OCI-LY7 (cell line): Measurements from ENCODE around the gene ATP1B2. TPM values are rescaled to one million over a fixed set of nuclear protein-coding genes. Genes with fewer than 3 reads are reported as not detected.
A peak's percentile ranks its signal among the peaks of the same experiment; 100 is the strongest.

Experiments used
- BruUV-seq: library from RNA; stranded (reverse); fragments of 400-500 nt; replicated peaks from 2 replicates; lab custom pipeline; 2021; lab: Mats Ljungman, UMichigan
- CTCF ChIA-PET: fragments of 300-600 bp; sonication (Branson Sonifier 250); formaldehyde crosslinking; loops from one replicate; lab custom pipeline; 2022; ENCODE audit warnings: antibody characterized with exemption; ENCODE audit not compliant: unreplicated experiment; lab: Charles Lee
- POLR2A ChIA-PET: fragments of 300-600 bp; sonication (Branson Sonifier 250); formaldehyde crosslinking; loops from one replicate; lab custom pipeline; 2022; ENCODE audit warnings: antibody characterized with exemption; lab: Charles Lee
- DNase-seq: peaks from one replicate; pipeline ENCODE4 v3.0.0-alpha.2; 2015; ENCODE audit warnings: low spot score
- H2AFZ ChIP-seq: fragments of 200-600 bp; sonication (generic), shearing (Covaris generic); 2 replicates; pipeline ENCODE4 v1.6.1; 2014; ENCODE audit warnings: mild to moderate bottlenecking, antibody characterized with exemption, low read length, moderate library complexity
- H3K27ac ChIP-seq: fragments of 200-600 bp; sonication (generic); 2 replicates; pipeline ENCODE4 v1.5.1; 2014; ENCODE audit warnings: mixed run types, low read depth, mild to moderate bottlenecking, moderate library complexity, low read length, inconsistent platforms; ENCODE audit not compliant: poor library complexity, severe bottlenecking
- H3K36me3 ChIP-seq: fragments of 200-600 bp; sonication (generic); 2 replicates; pipeline ENCODE4 v1.6.1; 2014; ENCODE audit warnings: mild to moderate bottlenecking, antibody characterized with exemption, low read length, moderate library complexity, mixed read lengths; ENCODE audit not compliant: insufficient read depth
- H3K4me1 ChIP-seq: fragments of 200-600 bp; sonication (generic); 2 replicates; pipeline ENCODE4 v1.5.1; 2014; ENCODE audit warnings: mild to moderate bottlenecking, low read length; ENCODE audit not compliant: insufficient read depth, poor library complexity, severe bottlenecking
- H3K4me2 ChIP-seq: fragments of 200-600 bp; sonication (generic); 2 replicates; pipeline ENCODE4 v1.6.1; 2014; ENCODE audit warnings: mild to moderate bottlenecking, low read length
- H3K4me3 ChIP-seq: fragments of 200-600 bp; sonication (generic); 2 replicates; pipeline ENCODE4 v1.5.1; 2014; ENCODE audit warnings: mild to moderate bottlenecking, low read depth, low read length; ENCODE audit not compliant: poor library complexity, severe bottlenecking
- H3K79me2 ChIP-seq: fragments of 200-600 bp; sonication (generic); 2 replicates; pipeline ENCODE4 v1.6.1; 2016; ENCODE audit warnings: low read depth, mild to moderate bottlenecking, low read length, moderate library complexity, mixed read lengths; ENCODE audit not compliant: insufficient read depth
- H3K9me2 ChIP-seq: fragments of 200-600 bp; sonication (generic); 2 replicates; pipeline ENCODE4 v1.6.1; 2016; ENCODE audit warnings: mild to moderate bottlenecking, low read length, mixed read lengths; ENCODE audit not compliant: insufficient read depth
- H3K9me3 ChIP-seq: fragments of 200-600 bp; sonication (generic); 2 replicates; pipeline ENCODE4 v1.6.1; 2014; ENCODE audit warnings: mild to moderate bottlenecking, mixed run types, low read length, mixed read lengths
- H4K20me1 ChIP-seq: fragments of 200-600 bp; sonication (generic); 2 replicates; pipeline ENCODE4 v1.6.1; 2014; ENCODE audit warnings: mild to moderate bottlenecking, antibody characterized with exemption, low read length, moderate library complexity, mixed read lengths; ENCODE audit not compliant: insufficient read depth
- EZH2phosphoT487 ChIP-seq: fragments of 200-600 bp; sonication (generic); IDR thresholded peaks from 2 replicates; pipeline ENCODE4 v1.6.1; 2018; ENCODE audit warnings: low read depth, borderline replicate concordance, mild to moderate bottlenecking, mixed run types, antibody characterized with exemption, low read length, moderate library complexity, mixed read lengths
- intact Hi-C: fragments of 100-400 bp; cut with micrococcal nuclease; formaldehyde crosslinking; loops from one replicate; pipeline ENCODE4 v1.10.0; 2022; ENCODE audit not compliant: unreplicated experiment
- total RNA-seq, 2 experiments: library from RNA; depleted of rRNA in 1 of 2; stranded (reverse); fragments of >200 nt in 1 of 2; shearing (Covaris generic) in 1 of 2; gene quantifications; 2 replicates each; pipeline ENCODE4 v1.2.3, GENCODE V29; 2014 to 2022
- TF ChIP-seq, protein P1 (sequence below): fragments of 200-600 bp; sonication (generic); conservative IDR thresholded peaks from 2 replicates; pipeline ENCODE4 v1.5.1; 2014; ENCODE audit warnings: mild to moderate bottlenecking, antibody characterized with exemption, low read length, moderate library complexity, mixed read lengths

ATP1B2 gene
- total RNA-seq, 2 experiments from 2014 or later: not detected

DNA sequence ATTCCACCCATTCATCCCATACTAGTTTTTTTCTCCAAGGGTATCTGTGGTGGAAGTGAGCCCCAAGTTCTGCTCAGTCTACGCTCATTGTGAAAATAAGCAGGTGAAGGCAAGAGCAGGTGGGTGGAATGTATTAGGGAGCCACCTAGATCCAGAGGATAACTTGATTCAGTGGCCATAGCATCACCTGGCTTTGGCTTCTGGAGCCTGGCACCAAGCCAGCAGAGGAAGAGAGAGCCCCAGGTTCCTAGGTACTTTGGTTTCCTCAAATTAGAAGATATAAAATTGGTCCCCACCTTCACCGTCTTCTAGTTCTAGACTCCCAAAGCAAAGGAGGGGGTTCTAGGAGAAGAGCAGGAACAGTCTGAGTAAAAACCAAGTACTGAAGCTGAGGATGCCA is 40.1 kb upstream of the ATP1B2 start:
- TF ChIP-seq, protein P1, sequence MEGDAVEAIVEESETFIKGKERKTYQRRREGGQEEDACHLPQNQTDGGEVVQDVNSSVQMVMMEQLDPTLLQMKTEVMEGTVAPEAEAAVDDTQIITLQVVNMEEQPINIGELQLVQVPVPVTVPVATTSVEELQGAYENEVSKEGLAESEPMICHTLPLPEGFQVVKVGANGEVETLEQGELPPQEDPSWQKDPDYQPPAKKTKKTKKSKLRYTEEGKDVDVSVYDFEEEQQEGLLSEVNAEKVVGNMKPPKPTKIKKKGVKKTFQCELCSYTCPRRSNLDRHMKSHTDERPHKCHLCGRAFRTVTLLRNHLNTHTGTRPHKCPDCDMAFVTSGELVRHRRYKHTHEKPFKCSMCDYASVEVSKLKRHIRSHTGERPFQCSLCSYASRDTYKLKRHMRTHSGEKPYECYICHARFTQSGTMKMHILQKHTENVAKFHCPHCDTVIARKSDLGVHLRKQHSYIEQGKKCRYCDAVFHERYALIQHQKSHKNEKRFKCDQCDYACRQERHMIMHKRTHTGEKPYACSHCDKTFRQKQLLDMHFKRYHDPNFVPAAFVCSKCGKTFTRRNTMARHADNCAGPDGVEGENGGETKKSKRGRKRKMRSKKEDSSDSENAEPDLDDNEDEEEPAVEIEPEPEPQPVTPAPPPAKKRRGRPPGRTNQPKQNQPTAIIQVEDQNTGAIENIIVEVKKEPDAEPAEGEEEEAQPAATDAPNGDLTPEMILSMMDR: no peak
- TF ChIP-seq EZH2phosphoT487: no peak
- CTCF ChIA-PET: no interaction called here
- Histone ChIP-seq H3K36me3 (peaks cover 44% of the 10 kb centered on the region), H2AFZ (no peak overlapping the region), H3K27ac (no peak overlapping the region), H3K4me1 (peaks cover 20% of the 10 kb centered on the region), H3K79me2 (peaks cover 26% of the 10 kb centered on the region), H3K9me2 (no peaks in the 10 kb centered on the region), H3K9me3 (no peaks in the 10 kb centered on the region), H3K4me3 (no peak overlapping the region), H3K4me2 (no peak overlapping the region), H4K20me1 (peaks cover 17% of the 10 kb centered on the region; the same call in 1 of the 2 replicates)
- no TSS peak for BruUV-seq
- intact Hi-C loops: no loop called here
- POLR2A ChIA-PET: interaction anchor here (0.9 to 1.0 kb wide), 2 partner anchors 8 to 174 kb away, joined by 3 read pairs; no protein-coding TSS in a partner anchor
- no peak for DNase-seq

GRCh38 chr17:7611635-7612293 is 39.0 kb upstream of the ATP1B2 start:
- Histone ChIP-seq H3K27ac (no peak overlapping the region), H3K9me3 (no peaks in the 10 kb centered on the region), H3K79me2 (peaks cover 26% of the 10 kb centered on the region), H2AFZ (no peak overlapping the region), H3K4me1 (peaks cover 20% of the 10 kb centered on the region), H3K36me3 (peaks cover 32% of the 10 kb centered on the region), H3K4me3 (no peak overlapping the region), H3K4me2 (peak overlapping the region; percentile 42), H3K9me2 (no peaks in the 10 kb centered on the region), H4K20me1 (peaks cover 17% of the 10 kb centered on the region; the same call in 1 of the 2 replicates)
- TF ChIP-seq, protein P1: no peak
- TF ChIP-seq EZH2phosphoT487: no peak
- no peak for DNase-seq
- POLR2A ChIA-PET: interaction anchor here (1.2 kb wide), 1 partner anchor 28 kb away, joined by 3 read pairs; the partner anchor contains the start of gene MPDU1
- intact Hi-C loops: no loop called here
- BruUV-seq: no TSS peak
- CTCF ChIA-PET: no interaction called here

GRCh38 chr17:7612294-7612640 is 38.5 kb upstream of the ATP1B2 start:
- CTCF ChIA-PET: no interaction called here
- BruUV-seq: TSS peak; percentile 50
- Histone ChIP-seq H2AFZ (no peak overlapping the region), H4K20me1 (peaks cover 17% of the 10 kb centered on the region; the same call in 1 of the 2 replicates), H3K9me3 (no peaks in the 10 kb centered on the region), H3K4me3 (no peak overlapping the region), H3K79me2 (peaks cover 26% of the 10 kb centered on the region), H3K36me3 (peaks cover 32% of the 10 kb centered on the region), H3K4me1 (peaks cover 20% of the 10 kb centered on the region), H3K9me2 (no peaks in the 10 kb centered on the region), H3K27ac (no peak overlapping the region), H3K4me2 (peak overlapping the region; percentile 42)
- POLR2A ChIA-PET: interaction anchor here (1.2 kb wide), 1 partner anchor 28 kb away, joined by 3 read pairs; the partner anchor contains the start of gene MPDU1
- TF ChIP-seq, protein P1: no peak
- no peak for TF ChIP-seq EZH2phosphoT487
- DNase-seq: no peak
- intact Hi-C loops: no loop called here
